ENCODE results near the gene DTNB.
"Not testable (repeated sequence)": the region's sequence is repeated elsewhere in the genome, so short reads cannot be mapped to it uniquely, and the experiment has no call there.

GRCh38 chr2:25705575-25705974 lies 32.2 kb upstream of the DTNB start:
- TF ChIP-seq POLR2A, CTCF (IDR thresholded peaks at IDR 0.05): not testable (repeated sequence)

All from Peyer's patch (tissue), 4 donors.